ENCODE results near the gene DPM1.
A peak's percentile ranks its signal among the peaks of the same experiment; 100 is the strongest.

DPM1 gene

DNA sequence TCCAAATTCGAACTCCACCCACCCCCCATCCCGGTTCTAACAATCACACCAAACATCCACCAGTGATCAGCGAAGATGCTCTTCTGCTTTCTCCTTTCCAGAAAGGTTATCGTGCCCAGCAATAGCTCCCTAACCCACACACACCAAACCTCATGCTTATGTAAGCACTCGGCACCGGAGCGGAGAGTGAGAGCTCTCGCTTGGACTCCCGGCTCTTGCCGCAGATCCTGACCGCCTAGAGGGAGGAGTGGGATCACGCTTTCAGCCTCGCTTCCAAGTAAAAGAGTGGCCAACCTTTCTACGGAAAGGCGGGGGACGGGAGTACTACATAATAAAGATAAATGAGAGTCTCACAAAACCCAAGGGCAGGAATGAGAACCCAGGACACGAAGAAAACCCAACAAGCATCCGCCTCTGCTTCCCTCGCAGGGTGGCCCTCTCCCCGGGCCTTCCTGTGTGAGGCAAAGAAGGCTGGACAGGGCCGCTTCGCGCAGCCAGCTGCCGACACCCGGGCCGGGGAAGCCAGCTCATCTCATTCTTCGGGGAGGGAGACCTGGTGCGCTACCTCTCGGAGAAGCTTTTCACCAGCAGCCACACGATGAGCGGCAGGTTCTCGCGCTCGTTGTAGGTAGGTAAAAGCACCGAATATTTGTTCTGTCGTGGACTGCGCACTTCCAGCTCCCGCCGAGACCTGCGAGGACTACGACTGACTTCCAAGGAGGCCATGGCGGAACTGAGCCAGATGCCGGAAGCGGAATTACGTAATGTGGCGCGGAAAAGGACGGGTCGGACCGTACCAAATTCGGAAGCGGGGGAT lies at the start of gene DPM1:
Gene DPM1 (minus strand): TSS at position 735 of the 817 bp plus-strand sequence. CDS start 9 bp downstream, at position 726.
- peak; percentile 88 for DNase-seq (ENCODE audit: low read depth)

DNA sequence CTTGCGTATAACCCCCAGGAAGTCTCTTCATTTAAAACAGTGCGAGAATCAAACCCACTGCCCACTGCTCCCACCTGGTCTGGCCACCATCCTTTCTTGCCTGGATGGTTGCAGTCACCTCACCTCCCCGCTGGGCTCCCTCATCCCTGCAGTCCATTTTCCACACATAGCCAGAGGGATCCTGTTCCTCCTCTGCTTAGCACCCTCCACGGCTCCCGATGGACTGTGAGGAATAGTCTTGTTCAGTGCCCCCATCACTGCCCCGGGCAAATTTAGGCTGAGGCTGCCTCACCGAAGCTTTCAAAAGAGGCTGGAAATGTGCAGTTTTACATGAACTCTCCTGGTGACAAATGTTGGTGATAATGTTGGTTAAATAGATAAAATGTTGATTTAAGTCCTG lies 46.9 kb upstream of the DPM1 start:
- DNase-seq (ENCODE audit: low read depth) = no peak

DNA sequence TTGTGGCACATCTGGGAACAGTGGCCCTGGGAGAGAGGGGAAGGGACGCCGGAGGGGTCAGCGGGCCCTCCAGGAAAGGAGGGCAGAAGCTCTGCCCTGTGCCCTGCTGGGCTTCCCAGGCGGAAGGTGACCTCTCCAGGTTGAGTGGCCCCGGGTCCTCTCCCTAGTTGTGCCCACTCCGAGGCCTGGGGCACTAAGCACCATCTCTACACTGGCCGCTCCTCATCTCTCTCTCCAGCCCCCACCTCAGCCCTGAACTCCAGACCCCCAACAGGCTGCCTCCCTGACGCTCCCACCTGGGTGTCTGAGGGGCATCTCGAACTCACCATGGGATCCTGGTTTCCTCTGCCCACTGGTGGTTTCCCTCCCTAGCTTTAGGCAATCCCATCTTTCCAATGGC lies 46.4 kb upstream of the DPM1 start:
- DNase-seq (ENCODE audit: low read depth) = no peak

- DNase-seq (ENCODE audit: low read depth) = no peak
Measured at GRCh38 chr20:51004305-51004727, 46.0 kb upstream of the DPM1 start.

- DNase-seq (ENCODE audit: low read depth) = no peak
Measured at GRCh38 chr20:51003753-51004152, 45.4 kb upstream of the DPM1 start.

- DNase-seq (ENCODE audit: low read depth) = no peak
Measured at GRCh38 chr20:51002633-51003032, 44.3 kb upstream of the DPM1 start.

DNA sequence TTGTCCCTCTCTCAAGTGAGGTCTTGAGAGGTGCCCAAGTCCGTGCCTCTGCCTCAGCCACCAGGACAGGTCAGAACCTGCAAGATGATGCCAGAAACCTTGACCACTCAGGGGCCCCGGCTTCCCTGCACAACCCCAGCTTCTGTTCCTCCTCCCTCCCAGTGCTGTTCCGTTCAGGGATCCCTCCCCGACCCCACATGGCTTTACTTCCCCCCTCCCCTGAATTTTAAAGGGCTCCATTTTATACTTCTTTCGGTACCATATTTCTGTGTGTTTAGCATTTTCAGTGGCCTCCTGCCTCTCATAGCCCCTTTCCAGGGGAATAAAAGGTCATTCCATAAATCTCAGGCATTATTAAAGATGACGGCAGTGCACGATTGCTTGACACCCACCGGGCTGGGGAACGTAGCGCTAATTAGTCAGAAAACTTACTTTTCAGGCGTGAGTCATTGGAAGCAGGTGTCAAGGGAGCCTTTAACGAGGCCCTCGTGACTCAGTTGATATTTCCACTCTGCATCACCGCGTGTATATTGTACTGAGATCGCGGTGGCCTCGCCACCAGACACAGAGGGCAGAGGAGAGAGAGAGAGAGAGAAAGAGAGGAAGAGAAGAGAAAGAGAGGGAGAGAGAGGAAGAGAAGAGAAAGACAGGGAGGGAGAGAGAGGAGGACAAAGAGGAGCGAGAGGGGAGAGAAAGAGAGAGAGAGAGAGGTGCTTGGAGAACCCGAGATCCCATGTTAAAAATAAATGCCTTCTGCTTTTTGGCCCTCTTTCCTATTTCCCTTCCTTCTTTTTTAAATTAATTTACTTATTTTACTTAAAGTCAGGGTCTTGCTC lies 43.3 kb upstream of the DPM1 start:
- no peak for DNase-seq (ENCODE audit: low read depth)

DNA sequence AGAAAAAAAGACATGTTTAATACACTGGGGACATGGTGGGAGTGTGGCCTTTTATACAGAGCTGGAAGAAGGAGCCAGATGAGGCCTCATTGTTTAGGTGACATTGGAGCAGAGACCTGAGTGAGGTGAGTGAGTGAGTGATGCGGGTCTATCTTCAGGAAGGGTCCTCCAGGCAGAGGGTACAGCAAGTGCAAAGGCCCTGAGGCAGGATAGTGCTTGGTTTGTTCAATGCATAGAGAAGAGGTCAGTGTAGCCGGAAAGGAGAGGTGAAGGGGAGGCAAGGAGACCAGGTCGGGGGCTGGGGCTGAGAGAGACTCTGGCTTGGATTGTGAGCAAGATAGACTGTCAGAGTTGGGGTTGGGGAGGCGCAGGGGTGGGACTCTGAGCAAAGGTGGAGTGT lies 41.0 kb upstream of the DPM1 start:
- DNase-seq (ENCODE audit: low read depth) = no peak

DNA sequence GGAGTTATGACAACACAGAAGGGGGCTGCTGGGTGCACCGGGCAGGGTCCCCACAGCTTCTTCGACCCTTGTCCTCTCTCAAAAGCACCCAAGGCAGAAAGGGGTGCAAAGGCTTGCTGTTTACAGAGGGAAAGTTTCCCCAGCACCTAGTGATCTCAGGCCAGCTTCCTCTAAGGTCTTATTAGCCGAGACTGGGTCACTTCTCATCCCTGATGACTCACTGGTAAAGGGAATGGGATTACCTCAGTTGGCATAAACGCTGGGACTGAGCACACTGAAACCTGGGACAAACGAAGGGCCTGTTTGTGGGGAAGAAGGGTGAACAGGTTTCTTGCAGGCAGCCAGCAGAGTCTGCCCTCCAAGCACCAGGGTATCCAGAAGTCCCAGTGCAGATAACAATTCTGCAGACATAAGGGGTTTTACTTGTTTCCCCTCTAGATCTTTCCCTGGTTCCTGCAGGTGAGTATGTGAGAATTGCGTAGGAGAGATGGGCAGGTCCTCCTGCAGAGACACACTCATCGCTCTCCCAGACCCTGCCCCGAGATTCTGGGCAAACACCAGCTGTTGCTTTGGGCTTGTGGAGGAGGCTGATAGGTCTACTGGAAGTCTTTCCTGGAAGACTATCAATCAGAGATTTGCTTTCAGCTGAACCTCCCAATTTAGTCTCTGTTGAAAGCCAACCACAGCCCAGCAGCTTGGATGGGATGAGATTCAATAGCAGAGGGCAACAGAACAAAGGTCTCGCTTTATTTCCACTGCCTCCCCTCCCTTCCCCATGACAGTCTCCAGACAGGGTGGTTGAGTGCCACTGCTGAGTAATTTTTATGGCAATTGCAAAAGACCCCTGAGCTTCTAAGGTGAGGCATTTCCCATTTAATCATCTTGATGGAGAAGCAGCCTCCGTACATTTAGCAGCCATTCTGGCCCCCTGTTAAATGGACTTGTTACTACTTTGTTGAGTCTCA lies 38.9 kb upstream of the DPM1 start:
- no peak for DNase-seq (ENCODE audit: low read depth)

DNA sequence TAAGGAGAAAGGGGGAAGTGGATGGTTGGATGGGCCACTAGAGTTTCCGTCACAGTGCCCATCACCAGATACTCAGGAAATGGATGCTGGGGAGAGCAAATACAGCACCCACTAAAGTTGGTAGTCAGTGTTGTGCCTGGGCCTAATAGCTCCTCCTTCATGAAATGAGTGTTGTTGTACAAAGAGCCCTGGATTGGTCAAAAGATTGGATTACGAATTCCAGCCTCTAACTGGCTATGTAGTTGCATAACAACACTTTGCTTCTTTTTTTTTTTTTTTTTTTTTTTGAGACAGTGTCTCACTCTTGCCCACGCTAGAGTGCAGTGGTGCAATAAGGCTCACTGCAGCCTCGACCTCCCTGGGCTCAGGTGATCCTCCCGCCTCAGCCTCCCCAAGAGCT lies 37.2 kb upstream of the DPM1 start:
- peak; percentile 48 for DNase-seq (ENCODE audit: low read depth)

DNA sequence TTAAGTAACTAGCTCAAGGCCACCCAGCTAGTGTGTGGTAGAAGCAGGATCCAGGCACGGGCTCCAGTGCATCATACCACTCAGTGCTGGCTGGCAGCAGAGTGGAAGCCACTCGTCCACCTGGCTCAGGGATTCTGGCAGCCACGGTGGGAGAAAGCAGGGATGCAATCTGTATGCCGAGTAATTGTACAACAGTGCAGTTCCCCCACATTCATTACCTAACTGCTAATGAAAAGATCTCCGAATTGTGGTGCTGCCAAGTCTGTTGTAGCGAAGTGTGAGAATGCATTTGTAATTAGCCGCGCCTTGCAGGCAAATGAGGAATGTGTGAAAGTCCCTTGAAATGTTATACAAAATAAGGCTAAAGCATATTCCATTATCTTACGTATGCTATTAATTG lies 35.5 kb upstream of the DPM1 start:
- no peak for DNase-seq (ENCODE audit: low read depth)

- DNase-seq (ENCODE audit: low read depth) = peak; percentile 24
Measured at GRCh38 chr20:50992733-50993457, 34.6 kb upstream of the DPM1 start.

GRCh38 chr20:50992336-50992732 lies 34.0 kb upstream of the DPM1 start:
- no peak for DNase-seq (ENCODE audit: low read depth)

DNA sequence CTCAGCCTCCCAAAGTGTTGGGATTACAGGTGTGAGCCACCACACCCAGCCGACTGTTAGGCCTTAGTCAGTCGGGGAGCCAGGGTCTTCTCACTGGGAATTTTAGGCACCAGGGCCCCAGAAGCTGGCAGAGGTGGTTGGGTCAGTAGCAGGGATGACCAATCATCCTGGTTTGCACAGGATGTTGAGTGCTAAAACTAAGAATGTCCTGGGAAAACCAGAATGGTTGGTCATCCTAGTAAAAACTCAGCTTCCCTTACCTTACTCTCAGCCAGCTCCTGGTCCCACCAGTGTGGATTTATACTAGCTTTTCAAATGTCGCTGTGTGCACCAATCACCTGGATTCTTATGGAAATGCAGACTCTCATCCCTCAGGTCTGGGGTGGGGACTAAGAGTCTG lies 32.7 kb upstream of the DPM1 start:
- no peak for DNase-seq (ENCODE audit: low read depth)

GRCh38 chr20:50987493-50988210 lies 29.3 kb upstream of the DPM1 start:
- peak; percentile 78 for DNase-seq (ENCODE audit: low read depth)

DNA sequence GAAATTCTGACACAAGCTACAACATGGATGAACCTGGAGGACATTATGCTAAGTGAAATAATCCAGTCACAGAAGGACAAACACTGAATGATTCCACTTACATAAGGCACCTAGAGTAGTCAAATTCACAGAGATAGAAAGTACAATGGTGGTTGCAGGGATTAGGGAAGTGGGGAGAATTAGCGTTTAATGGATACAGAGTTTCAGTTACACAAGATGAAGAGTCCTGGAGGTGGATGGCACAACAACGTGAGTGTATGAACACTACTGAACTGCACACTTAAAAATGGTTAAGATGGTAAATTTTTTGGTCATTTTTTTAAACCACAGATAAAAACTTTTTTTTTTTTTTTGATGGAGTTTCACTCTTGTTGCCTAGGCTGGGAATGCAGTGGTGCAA lies 25.0 kb upstream of the DPM1 start:
- no peak for DNase-seq (ENCODE audit: low read depth)

DNA sequence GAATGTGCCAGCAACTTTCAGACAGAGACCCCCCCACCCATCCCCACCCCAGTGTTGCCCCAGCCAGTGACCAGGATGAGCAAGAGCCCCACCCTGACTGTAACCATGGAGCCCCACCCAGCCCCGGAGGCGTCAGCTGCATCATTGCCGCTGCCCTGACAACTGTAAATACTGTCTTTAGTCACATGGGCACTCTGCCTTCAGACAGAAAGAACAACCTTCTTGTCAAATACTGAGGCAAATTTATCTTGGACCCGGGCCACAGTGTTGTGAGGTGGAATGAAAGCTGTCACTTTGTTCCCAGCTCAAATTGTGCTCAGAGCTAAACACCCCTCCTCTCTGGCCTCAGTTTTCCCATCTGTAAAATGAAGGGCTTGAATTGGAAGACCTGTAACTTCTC lies 24.0 kb upstream of the DPM1 start:
- peak; percentile 60 for DNase-seq (ENCODE audit: low read depth)

- no peak for DNase-seq (ENCODE audit: low read depth)
Measured at GRCh38 chr20:50981714-50982048, 23.3 kb upstream of the DPM1 start.

DNA sequence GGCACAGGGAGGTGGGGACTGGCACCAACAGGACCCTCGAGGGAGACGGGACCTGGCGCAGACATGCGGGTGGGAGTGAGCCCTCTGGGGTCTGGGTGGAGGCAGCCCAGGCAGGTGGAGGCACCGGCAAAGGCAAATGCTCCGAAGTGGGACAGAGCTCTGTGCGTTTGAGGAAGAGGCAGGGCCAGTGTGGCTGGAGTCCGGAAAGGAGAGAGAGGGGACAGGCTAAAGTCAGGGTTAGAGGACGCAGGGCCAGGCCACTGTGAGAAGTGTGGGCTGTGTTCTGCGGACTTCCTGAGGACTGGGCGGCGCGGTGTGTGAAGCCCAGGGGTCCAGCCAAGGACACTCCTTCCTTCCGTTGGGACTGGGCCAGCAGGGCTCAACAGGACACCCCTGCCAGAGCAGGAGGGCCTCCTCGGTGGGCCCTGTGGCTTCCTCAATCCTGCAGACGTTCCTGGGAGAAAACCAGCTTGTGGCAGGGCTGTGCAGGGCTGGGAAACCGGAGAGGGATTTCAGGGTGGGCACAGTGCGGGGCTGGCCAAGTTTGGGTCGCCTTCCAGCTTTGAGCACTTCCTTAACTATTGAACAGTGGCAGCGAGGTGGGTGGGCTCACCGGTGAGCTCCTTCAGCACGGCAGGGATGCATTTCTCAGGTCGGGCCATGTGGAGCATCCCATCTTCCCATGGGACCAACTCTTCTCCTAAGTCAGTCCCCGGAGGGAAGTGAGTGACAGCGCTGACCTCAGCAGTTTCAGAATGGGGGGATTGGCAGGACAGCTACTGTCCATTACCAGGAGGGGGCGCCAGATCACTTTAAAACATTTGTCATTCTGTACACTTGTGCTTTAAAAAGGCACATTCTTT lies 22.8 kb upstream of the DPM1 start:
- DNase-seq (ENCODE audit: low read depth) = peak; percentile 48
